ENCODE measurements around the gene HOOK2.

DNA sequence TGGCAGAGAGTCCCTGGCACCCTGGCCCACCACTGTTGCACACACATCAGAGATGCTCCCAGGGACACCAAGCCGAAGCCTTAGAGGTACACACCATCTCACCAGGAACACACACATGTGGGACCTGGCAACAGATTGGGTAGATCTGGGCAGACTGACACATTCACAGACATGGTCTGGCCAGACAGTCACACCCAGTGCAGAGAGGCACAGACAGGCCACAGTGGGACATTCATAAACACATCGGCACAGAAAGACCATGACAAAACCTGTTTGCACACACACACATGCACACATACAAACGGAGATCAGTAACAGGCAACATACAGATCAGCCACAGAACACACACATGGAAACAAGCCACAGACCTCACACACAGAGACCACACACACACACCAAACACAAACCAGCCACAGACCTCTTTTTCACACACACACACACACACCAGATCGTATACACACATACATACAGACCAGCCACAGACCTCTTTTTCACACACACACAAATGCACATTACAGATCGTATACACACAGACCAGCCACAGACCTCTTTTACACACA, 9.6 kb upstream of the HOOK2 start:
- TF ChIP-seq, protein P1, sequence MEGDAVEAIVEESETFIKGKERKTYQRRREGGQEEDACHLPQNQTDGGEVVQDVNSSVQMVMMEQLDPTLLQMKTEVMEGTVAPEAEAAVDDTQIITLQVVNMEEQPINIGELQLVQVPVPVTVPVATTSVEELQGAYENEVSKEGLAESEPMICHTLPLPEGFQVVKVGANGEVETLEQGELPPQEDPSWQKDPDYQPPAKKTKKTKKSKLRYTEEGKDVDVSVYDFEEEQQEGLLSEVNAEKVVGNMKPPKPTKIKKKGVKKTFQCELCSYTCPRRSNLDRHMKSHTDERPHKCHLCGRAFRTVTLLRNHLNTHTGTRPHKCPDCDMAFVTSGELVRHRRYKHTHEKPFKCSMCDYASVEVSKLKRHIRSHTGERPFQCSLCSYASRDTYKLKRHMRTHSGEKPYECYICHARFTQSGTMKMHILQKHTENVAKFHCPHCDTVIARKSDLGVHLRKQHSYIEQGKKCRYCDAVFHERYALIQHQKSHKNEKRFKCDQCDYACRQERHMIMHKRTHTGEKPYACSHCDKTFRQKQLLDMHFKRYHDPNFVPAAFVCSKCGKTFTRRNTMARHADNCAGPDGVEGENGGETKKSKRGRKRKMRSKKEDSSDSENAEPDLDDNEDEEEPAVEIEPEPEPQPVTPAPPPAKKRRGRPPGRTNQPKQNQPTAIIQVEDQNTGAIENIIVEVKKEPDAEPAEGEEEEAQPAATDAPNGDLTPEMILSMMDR (IDR thresholded peaks at IDR 0.05), result no peak
- no peak for TF ChIP-seq POLR2A (IDR thresholded peaks at IDR 0.05)

All from gastroesophageal sphincter (tissue), 3 donors.